K562 (cell line): ENCODE results near the gene STT3B. TPM values are rescaled to one million over a fixed set of nuclear protein-coding genes. Genes with fewer than 3 reads are reported as not detected.

Experiments used
- ATAC-seq: fragments of 200-7000 bp; cut with Tn5 transposase; 3 replicates; pipeline ENCODE4 v1.9.1; 2020; ENCODE audit warnings: moderate library complexity
- BruUV-seq: library from RNA; stranded (reverse); fragments of 400-500 nt; replicated peaks from 2 replicates; lab custom pipeline; 2021; lab: Mats Ljungman, UMichigan
- CTCF ChIA-PET: fragments of 300-600 bp; formaldehyde crosslinking; extraction: SDS; loops from one replicate; lab custom pipeline; 2021; ENCODE audit warnings: low intra/inter-chr PET ratio; lab: Yijun Ruan, JAX
- POLR2A ChIA-PET: fragments of 300-600, 350-650 bp; sonication (Branson Sonifier 250); formaldehyde crosslinking; extraction: SDS; loops from one replicate; lab custom pipeline; 2021; ENCODE audit warnings: antibody characterized with exemption, inconsistent platforms; lab: Yijun Ruan, JAX
- DNase-seq, 4 experiments: peaks; one replicate each; pipeline versions ENCODE4 v3.0.0 to v3.0.0-alpha.2; 2011 to 2018; ENCODE audit warnings: low spot score in 3 of 4, mixed read lengths in 3 of 4; ENCODE audit errors: extremely low read depth in 1 of 4
- FAIRE-seq: peaks from 2 replicates; lab custom pipeline; 2011; peaks lifted over from hg19 to GRCh38; lab: Jason Lieb, UNC
- H2AFZ ChIP-seq: 2 replicates; pipeline ENCODE4 v1.6.0; 2011; ENCODE audit warnings: low read depth, low read length, control low read depth, inconsistent platforms
- H3K27ac ChIP-seq: fragments of 200-600 bp; 3 replicates; pipeline ENCODE4 v1.8.0; 2011; ENCODE audit warnings: low read depth, mild to moderate bottlenecking, control low read depth, inconsistent platforms, low read length, moderate library complexity, mixed read lengths; ENCODE audit errors: extremely low read depth
- H3K27me3 ChIP-seq, 2 experiments: fragments of 300-600 bp in 1 of 2; 2 replicates in 1 of 2; 3 replicates in 1 of 2; pipeline versions ENCODE4 v1.6.0 to v1.8.0; 2011; ENCODE audit warnings: inconsistent platforms in 2 of 2, low read length in 2 of 2, mild to moderate bottlenecking in 1 of 2, mixed read lengths in 1 of 2, moderate library complexity in 1 of 2; ENCODE audit not compliant: control insufficient read depth in 2 of 2, insufficient read depth in 2 of 2
- H3K36me3 ChIP-seq: fragments of 300-600 bp; 3 replicates; pipeline ENCODE4 v1.8.0; 2011; ENCODE audit warnings: mild to moderate bottlenecking, low read length, inconsistent platforms; ENCODE audit not compliant: control insufficient read depth, insufficient read depth
- H3K4me1 ChIP-seq, 2 experiments: fragments of 200-600 bp in 1 of 2; replicated peaks in 1 of 2; 2 replicates in 1 of 2; 3 replicates in 1 of 2; pipeline versions ENCODE4 v1.5.1 to v1.8.0; 2011; ENCODE audit warnings: inconsistent platforms in 2 of 2, low read length in 2 of 2, mild to moderate bottlenecking in 1 of 2, mixed read lengths in 1 of 2, moderate library complexity in 1 of 2; ENCODE audit not compliant: control insufficient read depth in 2 of 2, insufficient read depth in 2 of 2
- H3K4me2 ChIP-seq: 2 replicates; pipeline ENCODE4 v1.6.1; 2011; ENCODE audit warnings: low read length, control low read depth, inconsistent platforms, mixed read lengths; ENCODE audit not compliant: insufficient read depth
- H3K4me3 ChIP-seq: fragments of 200-600 bp; sonication (generic), shearing (Covaris generic); 2 replicates; pipeline ENCODE4 v1.5.1; 2016; ENCODE audit warnings: control low read depth, inconsistent platforms
- H3K79me2 ChIP-seq: fragments of 200-600 bp; 3 replicates; pipeline ENCODE4 v1.8.0; 2011; ENCODE audit warnings: low read length, inconsistent platforms; ENCODE audit not compliant: control insufficient read depth, insufficient read depth
- H3K9ac ChIP-seq, 2 experiments: 2 replicates each; pipeline versions ENCODE4 v1.6.0 to v1.6.1; 2011; ENCODE audit warnings: low read depth in 2 of 2, low read length in 2 of 2, control low read depth in 1 of 2, inconsistent platforms in 1 of 2, mild to moderate bottlenecking in 1 of 2, mixed read lengths in 1 of 2; ENCODE audit not compliant: insufficient read depth in 1 of 2
- H3K9me1 ChIP-seq: one replicate; pipeline ENCODE4 v1.6.0; 2011; ENCODE audit warnings: inconsistent platforms, mild to moderate bottlenecking, low read length, moderate library complexity; ENCODE audit not compliant: control insufficient read depth, insufficient read depth
- H3K9me3 ChIP-seq: replicated peaks from 2 replicates; pipeline ENCODE4 v1.5.1; 2011; ENCODE audit warnings: low read depth, low read length, inconsistent platforms; ENCODE audit not compliant: control insufficient read depth, insufficient read depth
- H4K20me1 ChIP-seq: replicated peaks from 2 replicates; pipeline ENCODE4 v1.6.1; 2011; ENCODE audit warnings: low read length, inconsistent platforms, mixed read lengths; ENCODE audit not compliant: control insufficient read depth, insufficient read depth
- ADNP ChIP-seq: fragments of 200-800 bp; sonication (Bioruptor generic); IDR thresholded peaks from 2 replicates; pipeline ENCODE4 v1.6.1; 2016; ENCODE audit warnings: missing genetic modification characterization, missing compliant biosample characterization
- CCAR2 ChIP-seq: fragments of 200-400 bp; formaldehyde crosslinking; IDR thresholded peaks from 2 replicates; pipeline ENCODE4 v1.6.1; 2017; ENCODE audit warnings: mild to moderate bottlenecking, low read depth, low read length
- CXXC5 ChIP-seq: fragments of 250-450 bp; sonication (Bioruptor Pico); IDR thresholded peaks from 2 replicates; pipeline ENCODE4 v1.8.0; 2022; ENCODE audit warnings: inconsistent platforms, mild to moderate bottlenecking, moderate library complexity
- ELF1 ChIP-seq: fragments of 200-800 bp; sonication (Bioruptor generic); IDR thresholded peaks from 2 replicates; pipeline ENCODE4 v1.6.1; 2016; ENCODE audit warnings: missing genetic modification characterization, missing compliant biosample characterization
- PHTF2 ChIP-seq: fragments of 250-450 bp; sonication (Bioruptor Pico); IDR thresholded peaks from 2 replicates; pipeline ENCODE4 v1.5.0; 2021; ENCODE audit warnings: mild to moderate bottlenecking
- RAD21 ChIP-seq, 2 experiments: fragments of 250-450 bp in 1 of 2; fragments of 450-650 bp in 1 of 2; sonication (Bioruptor Pico) in 1 of 2; formaldehyde crosslinking in 1 of 2; IDR thresholded peaks in 1 of 2; conservative IDR thresholded peaks in 1 of 2; 2 replicates each; pipeline versions ENCODE4 v1.4.0 to v1.8.0; 2020 to 2022; ENCODE audit warnings: mild to moderate bottlenecking in 2 of 2, moderate library complexity in 1 of 2
- RREB1 ChIP-seq: fragments of 250-450 bp; sonication (Bioruptor Pico); IDR thresholded peaks from 2 replicates; pipeline ENCODE4 v1.4.0; 2020
- SAP30 ChIP-seq: fragments of 200-600 bp; sonication (generic); IDR thresholded peaks from 2 replicates; pipeline ENCODE4 v1.6.1; 2012; ENCODE audit warnings: borderline replicate concordance, low read depth, mild to moderate bottlenecking, moderate library complexity, low read length, control low read depth, inconsistent platforms; ENCODE audit not compliant: insufficient read depth, poor library complexity, severe bottlenecking
- SMAD4 ChIP-seq: fragments of 250-450 bp; sonication (Bioruptor Pico); conservative IDR thresholded peaks from 2 replicates; pipeline ENCODE4 v1.8.0; 2021; ENCODE audit warnings: inconsistent platforms, mild to moderate bottlenecking, moderate library complexity
- TCF7L2 ChIP-seq: fragments of 150-350 bp; IDR thresholded peaks from 2 replicates; pipeline ENCODE4 v1.6.1; 2016; ENCODE audit warnings: low read depth, mild to moderate bottlenecking, low read length, moderate library complexity
- THRAP3 ChIP-seq: fragments of 450-650 bp; IDR thresholded peaks from 2 replicates; pipeline ENCODE4 v1.6.1; 2016; ENCODE audit warnings: mild to moderate bottlenecking, inconsistent platforms, borderline replicate concordance
- XRCC5 ChIP-seq: fragments of 200-400 bp; formaldehyde crosslinking; IDR thresholded peaks from 2 replicates; pipeline ENCODE4 v1.6.1; 2017; ENCODE audit warnings: low read depth, mild to moderate bottlenecking, low read length
- ZFP36 ChIP-seq: fragments of 150-350 bp; IDR thresholded peaks from 2 replicates; pipeline ENCODE4 v1.6.1; 2018; ENCODE audit warnings: low read length, low read depth; ENCODE audit not compliant: partially characterized antibody
- ZKSCAN8 ChIP-seq: fragments of 200-800 bp; sonication (Bioruptor generic); IDR thresholded peaks from 2 replicates; pipeline ENCODE4 v1.6.1; 2016; ENCODE audit warnings: missing genetic modification characterization, missing compliant biosample characterization
- ZNF121 ChIP-seq: sonication (generic); formaldehyde crosslinking; conservative IDR thresholded peaks from 2 replicates; pipeline ENCODE4 v1.8.0; 2022; ENCODE audit warnings: missing genetic modification reagents
- WGBS: fragments of 100-300 bp; shearing (Covaris generic); methylation state at CpG from one replicate; pipeline ENCODE4 v1.1.6; 2016; ENCODE audit warnings: low coverage, mixed read lengths; ENCODE audit not compliant: insufficient coverage; ENCODE audit errors: missing lambda C conversion rate; 5-methylcytosine and 5-hydroxymethylcytosine counted together
- in situ Hi-C: fragments of 300-500 bp; cut with MboI; formaldehyde crosslinking; loops from 4 replicates; pipeline ENCODE4 v1.15.0; 2018; ENCODE audit warnings: inconsistent platforms, mixed read lengths
- intact Hi-C: fragments of 100-400 bp; cut with micrococcal nuclease; formaldehyde crosslinking; loops from 2 replicates; pipeline ENCODE4 v1.14.2; 2022
- polyA plus RNA-seq, 8 experiments: library from polyadenylated mRNA; depleted of rRNA in 4 of 8; stranded (reverse) in 5 of 8; unstranded in 3 of 8; fragments of >200 nt; fragmentation: Nextera tagmentation in 2 of 8; fragmentation: Illumina TruSeq in 1 of 8; extraction: Ambion mirVana in 2 of 8; extraction: Trizol in 1 of 8; gene quantifications; 2 replicates each; pipeline versions ENCODE4 v1.2.1 to v1.2.3, GENCODE V29; 2011 to 2014; ENCODE audit warnings: inconsistent platforms in 1 of 8, missing spikeins in 1 of 8
- total RNA-seq, 7 experiments: library from RNA; depleted of rRNA in 6 of 7; stranded (reverse); fragments of >200 nt in 6 of 7; fragmentation: Illumina TruSeq in 2 of 7; extraction: Trizol in 2 of 7; gene quantifications; 2 replicates each; pipeline versions ENCODE4 v1.2.1 to v1.2.3, GENCODE V29; 2011 to 2021; ENCODE audit warnings: low replicate concordance in 1 of 7

The STT3B gene
- total and polyA plus RNA-seq, 9 of the 15 experiments (the other 6 are each of a cell fraction or from before 2014, with no cell fraction given) = 22.4 to 147 (median 100) TPM

- FAIRE-seq (no peak), ATAC-seq (peak; percentile 70), DNase-seq (peak in 3 of 4 experiments; percentile 18 to 36 (median 26))
- WGBS = 71% methylated on average over 8 of the region's 8 CpGs
- intact Hi-C loops (no loop called here), in situ Hi-C loops (no loop called here)
- BruUV-seq = no TSS peak
- H3K79me2 ChIP-seq = peaks cover 99% of the 10 kb centered on the region
- H3K36me3 ChIP-seq = no peaks in the 10 kb centered on the region
- no peak overlapping the region for H3K27ac ChIP-seq
- peaks cover 53% of the 10 kb centered on the region for H4K20me1 ChIP-seq
- H3K9ac ChIP-seq = peak overlapping the region in 1 of 2 experiments; percentile 18; a peak in 1 of 4 replicates
- H3K9me3 ChIP-seq = no peaks in the 10 kb centered on the region
- peaks cover 2% of the 10 kb centered on the region for H3K9me1 ChIP-seq
- H3K4me1 ChIP-seq = peaks cover 7 to 9% of the 10 kb centered on the region in 2 experiments; a peak in 3 of 5 replicates
- ChIA-PET CTCF (no interaction called here), POLR2A (interaction anchor here (0.7 kb wide), 1 partner anchor 489 kb away, joined by 4 read pairs; no protein-coding TSS in a partner anchor)
- no peak overlapping the region for H2AFZ ChIP-seq
- no peak overlapping the region for H3K4me2 ChIP-seq
- no peaks in the 10 kb centered on the region for H3K27me3 ChIP-seq
- H3K4me3 ChIP-seq = no peak overlapping the region
- TF ChIP-seq ZNF121 (no peak), THRAP3 (no peak), RREB1 (CRISPR knock-in tag) (no peak), CCAR2 (no peak), ELF1 (tag) (no peak), SAP30 (no peak), PHTF2 (CRISPR knock-in tag) (no peak), ZKSCAN8 (CRISPR knock-in tag) (no peak), XRCC5 (0 out of 2 replicates have a peak, but pooled peaks have one; percentile 33), RAD21 (CRISPR knock-in tag; conservative IDR thresholded peaks at IDR 0.05 in 1 of 2, IDR thresholded peaks at IDR 0.05 in 1 of 2) (peak in 1 of 2 experiments; percentile 29; a peak in 1 of 4 replicates), ZFP36 (no peak), SMAD4 (no peak), TCF7L2 (no peak), CXXC5 (CRISPR knock-in tag) (no peak), ADNP (tag) (no peak)
Observed at GRCh38 chr3:31562525-31562924, 29.8 kb downstream of the STT3B start.
